ENCODE results near the gene SSC5D.

Gene SSC5D

DNA sequence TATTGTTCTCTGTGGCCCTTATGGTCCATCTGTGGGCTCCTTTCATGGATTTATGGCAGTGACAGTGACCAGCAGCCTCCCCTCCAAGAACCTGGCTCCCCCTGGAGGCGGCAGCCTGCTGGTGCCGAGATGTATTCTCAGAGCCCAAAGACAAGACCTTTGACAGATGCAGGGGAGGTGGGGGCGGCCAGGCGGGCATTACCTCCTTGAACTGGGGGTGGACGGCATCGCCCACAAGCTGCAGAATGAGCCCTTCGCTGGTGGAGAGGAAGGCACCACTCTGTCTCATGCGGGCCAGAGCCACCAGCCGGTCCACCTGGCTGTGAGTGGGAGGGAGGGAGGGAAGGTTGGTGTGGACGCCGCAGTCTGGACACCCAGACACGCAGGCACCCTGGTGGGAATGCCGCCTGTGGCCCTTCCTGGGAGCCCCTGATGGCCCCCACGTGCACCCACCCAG is 33.4 kb upstream of the SSC5D start:
- DNase-seq (ENCODE audit: low spot score) (no peak), FAIRE-seq (no peak)

DNA sequence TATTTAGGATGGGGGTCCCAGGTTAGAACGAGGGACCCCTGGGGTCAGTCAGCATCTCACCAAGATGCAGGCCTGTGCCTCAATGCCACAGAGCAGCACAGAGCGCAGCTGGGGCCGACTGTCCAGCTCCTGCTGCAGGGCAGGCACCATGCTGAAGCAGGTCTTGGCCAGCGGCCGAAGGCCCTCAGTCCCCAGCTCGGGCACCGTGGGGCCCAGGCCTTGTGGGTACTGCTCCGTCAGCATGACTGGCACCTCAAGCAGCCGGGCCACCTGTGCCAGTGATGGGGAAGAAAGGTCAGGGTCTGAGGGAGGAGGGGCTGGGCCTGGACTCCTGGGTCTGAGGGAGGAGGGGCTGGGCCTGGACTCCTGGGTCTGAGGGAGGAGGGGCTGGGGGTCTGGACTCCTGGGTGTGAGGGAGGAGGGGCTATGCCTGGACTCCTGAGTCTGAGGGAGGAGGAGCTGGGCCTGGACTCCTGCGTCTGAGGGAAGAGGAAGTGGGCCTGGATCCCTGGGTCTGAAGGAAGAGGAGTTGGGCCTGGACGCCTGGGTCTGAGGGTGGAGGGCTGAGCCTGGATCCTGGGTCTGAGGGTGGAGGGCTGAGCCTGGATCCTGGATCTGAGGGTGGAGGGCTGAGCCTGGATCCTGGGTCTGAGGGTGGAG is 32.5 kb upstream of the SSC5D start:
- FAIRE-seq (no peak), DNase-seq (ENCODE audit: low spot score) (no peak)

DNA sequence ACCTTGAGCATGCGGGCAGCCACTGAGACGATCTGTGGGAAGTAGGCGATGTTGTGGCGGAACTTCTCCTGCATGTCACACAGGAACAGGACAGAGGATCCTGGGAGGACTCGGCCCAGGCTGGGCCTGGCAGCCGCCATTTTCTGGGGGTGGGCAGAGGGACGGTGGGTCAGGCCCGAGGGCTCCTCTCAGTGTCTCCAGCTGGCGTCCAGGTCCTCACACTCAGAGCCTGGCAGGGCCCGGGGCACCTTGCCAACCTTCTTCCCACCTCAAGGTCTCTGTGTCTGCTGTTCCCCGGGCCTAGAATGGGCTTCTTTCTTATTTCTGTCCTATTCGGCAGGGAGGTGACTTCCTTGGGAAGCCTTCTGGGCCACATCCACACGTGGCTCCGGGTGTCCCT is 31.9 kb upstream of the SSC5D start:
- DNase-seq (ENCODE audit: low spot score) (no peak), FAIRE-seq (no peak)

DNA sequence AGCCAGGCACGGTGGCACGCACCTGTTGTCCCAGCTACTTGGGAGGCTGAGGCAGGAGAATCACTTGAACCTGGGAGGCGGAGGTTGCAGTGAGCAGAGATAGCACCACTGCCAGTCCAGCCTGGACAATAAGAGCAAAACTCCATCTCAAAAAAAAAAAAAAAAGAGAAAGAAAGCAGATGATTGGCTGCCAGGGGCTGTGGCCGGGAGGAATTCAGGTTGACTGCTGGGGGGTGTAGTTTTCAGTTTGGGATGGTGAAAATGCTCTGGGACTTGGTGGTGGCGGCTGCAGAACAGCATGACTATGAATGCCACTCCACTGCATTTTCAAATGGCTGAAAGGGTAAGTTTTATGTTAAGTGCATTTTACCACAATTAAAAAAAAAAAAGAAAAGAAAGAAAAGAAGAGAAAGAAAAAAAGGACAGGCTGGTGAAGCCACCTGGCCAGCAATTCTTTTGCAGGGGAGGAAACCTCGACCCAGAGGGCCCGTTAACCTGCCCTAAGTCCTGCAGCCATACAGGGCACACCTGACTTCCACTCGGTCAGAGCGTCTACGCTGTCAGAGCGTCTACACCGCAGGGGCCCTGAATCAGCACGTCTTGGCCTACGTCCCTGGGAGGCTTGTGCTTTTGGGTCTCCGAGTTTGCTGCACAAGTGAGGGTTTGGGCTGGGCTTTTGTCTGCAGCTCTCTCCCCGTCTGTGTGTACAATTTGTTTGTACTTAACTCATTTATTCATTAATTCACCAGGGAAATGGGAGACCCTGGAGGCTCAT is 30.4 kb upstream of the SSC5D start:
- no peak for DNase-seq (ENCODE audit: low spot score)
- FAIRE-seq, result no peak

DNA sequence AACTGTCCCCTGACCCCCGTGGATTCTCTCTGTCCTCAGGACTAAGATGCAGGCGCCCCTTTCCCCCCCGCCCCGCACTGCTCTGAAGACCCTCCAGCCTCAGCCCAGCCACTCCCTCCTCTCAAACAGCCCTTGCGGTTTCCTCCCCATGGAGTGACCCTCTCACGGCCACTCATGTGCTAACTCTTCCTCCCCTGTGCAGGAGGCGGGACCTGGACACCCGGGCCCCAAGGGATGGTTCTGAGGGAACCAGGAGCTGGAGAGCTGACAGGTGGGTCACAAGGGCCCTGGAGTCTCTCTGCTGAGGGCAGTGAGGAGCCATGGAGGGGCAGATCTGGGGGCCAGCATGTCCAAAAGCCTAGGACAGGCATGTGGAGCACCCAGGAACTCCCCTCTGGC is 28.7 kb upstream of the SSC5D start:
- no peak for DNase-seq (ENCODE audit: low spot score)
- no peak for FAIRE-seq

DNA sequence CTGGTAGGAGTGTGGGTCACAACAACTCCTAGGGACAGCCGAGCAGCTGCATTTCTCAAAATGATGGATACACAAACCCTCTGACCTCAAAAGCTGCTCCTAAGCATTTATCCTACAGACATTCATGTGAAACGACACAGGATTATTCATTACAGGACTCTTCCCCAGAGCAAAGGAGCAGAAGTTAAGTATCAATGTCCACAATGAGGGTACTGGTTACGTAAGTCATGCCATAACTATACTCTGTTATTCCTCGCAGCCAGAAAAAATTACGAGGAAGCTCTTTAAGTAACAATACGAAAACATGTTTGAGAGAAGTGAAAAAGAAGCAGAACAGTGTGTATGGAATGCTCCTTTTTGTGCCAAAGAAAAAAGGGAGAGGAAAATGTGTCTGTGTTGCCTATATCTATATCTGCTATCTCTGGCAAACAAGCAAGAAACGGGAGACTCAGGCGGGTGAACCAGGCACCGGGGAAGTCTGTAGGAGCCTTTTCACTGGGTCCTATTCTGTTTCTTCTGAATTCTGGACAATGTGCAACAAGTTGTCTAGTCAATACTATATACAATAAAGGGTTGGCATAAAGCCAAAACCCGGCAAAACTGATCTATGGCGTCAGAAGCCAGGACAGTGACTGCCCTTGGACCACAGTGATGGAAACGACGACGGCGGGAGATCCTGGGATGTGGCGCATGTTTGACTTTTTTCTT is 28.1 kb upstream of the SSC5D start:
- DNase-seq (ENCODE audit: low spot score) (no peak), FAIRE-seq (no peak)

DNA sequence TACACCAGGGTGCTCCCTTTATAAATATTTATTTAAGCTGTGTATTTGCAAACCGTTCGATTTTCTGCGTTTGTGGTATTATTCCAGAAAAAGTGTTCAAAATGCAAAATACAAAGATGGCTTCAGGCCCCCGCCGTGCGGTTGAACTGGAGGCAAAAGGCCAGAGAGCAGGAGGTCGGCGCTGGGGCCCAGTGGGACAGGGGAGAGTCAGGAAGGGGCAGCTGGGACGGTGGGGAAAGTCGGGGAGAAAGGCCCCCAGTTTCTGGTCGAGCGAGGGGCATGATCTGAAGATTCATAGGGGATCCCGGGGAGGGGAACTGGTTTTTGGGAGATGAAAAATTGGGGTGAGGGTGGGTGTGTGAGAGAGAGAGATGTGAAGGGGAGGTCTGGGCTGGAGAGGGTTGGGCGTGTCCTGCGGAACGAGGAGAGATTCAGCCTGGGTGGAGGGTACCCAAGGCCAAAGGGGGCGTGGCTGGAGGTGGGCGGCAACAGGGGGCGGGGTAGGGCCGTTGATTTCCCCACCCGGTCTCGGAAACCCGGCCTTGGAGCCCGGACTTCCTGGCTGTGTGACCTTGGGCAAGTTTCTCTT is 27.5 kb upstream of the SSC5D start:
- no peak for FAIRE-seq
- no peak for DNase-seq (ENCODE audit: low spot score)

DNA sequence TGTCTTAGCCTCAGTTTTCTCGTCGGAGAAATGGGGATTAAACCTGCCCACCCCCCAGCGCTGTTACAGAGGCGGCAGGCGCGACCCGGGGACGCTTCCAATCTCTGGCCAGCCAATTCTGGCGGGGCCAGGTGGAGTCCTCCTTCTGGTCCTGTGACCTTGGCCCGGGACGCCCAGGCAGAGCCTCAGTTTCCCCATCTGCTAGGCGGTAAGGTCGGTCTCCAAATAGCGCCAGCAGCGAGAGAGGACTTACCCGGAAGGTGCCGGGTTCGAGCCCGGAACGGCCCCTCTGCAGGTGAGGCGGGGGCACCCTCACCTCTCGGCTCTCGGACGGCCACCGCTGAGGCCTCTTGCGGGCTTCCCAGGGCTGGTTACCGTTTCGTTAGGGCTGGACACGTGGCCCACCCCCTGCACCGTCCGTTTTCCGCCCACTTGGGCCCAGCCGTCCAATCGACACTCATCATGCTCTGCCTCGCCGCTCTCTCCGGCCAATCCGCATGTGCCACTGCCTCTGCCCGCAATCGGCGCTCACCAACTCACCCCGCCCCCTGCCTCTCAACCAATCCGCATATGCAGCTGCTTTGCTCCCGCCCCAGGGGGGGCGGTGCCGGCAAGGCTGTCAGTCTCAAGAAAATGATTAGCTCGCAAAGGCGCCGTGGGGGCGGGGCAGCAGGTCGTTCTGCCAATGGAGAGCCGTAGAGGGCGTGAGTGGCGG is 26.8 kb upstream of the SSC5D start, which contains the start of gene ISOC2:
Gene ISOC2, minus strand, starts transcription at position 384 of the 715 bp plus-strand sequence. CDS start 5,156 bp downstream, outside the sequence.
- DNase-seq (ENCODE audit: low spot score) (peak; percentile 96), FAIRE-seq (peak; percentile 91)

DNA sequence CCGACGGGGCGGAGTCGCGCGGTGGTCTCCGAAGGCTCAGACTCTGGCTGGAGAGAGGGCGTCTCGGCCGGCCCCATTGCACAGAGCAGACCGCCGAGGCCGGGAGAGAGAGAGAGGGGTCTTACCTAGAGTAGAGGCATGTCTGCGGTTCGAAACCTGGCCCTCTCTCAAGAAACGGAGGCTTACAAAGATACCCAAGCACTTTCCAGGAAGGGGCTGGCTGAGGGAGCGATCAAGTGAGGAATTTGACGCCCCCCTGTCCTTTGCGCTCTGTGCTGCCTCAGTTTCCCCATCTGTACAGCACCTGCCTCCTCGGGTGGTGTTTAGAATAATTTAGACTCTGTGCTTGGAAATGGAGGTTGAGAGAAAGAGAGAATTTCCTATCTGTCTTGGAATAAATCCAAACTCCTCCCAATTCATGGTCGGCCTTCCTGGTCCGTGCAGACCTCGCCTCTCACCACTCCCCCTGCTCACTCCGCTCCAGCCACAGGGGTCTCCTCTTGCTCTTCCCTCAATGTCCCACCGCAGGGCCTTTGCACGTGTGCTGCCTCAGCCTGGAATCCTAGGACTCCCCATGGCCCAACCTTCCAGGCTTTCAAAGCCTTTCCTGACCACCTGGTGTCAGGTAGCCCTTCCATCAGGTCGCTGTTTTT is 26.1 kb upstream of the SSC5D start:
- FAIRE-seq (no peak), DNase-seq (ENCODE audit: low spot score) (no peak)

DNA sequence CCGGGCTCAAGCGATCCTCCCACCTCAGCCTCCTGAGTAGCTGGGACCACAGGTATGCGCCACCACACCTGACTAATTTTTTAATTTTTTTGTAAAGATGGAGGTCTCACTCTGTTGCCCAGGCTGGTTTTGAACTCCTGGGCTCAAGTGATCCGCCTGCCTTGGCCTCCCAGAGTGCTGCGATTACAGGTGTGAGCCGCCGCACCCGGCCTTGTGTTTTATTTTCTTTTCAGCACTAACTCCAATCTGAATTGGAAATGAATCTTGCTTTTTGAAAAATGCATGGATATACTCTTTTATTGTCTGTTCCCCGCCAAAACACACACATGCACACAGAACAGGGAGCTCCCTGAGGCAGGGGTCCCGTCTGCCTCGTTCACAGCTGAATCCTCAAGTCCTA is 25.5 kb upstream of the SSC5D start:
- DNase-seq (ENCODE audit: low spot score) (no peak), FAIRE-seq (no peak)

DNA sequence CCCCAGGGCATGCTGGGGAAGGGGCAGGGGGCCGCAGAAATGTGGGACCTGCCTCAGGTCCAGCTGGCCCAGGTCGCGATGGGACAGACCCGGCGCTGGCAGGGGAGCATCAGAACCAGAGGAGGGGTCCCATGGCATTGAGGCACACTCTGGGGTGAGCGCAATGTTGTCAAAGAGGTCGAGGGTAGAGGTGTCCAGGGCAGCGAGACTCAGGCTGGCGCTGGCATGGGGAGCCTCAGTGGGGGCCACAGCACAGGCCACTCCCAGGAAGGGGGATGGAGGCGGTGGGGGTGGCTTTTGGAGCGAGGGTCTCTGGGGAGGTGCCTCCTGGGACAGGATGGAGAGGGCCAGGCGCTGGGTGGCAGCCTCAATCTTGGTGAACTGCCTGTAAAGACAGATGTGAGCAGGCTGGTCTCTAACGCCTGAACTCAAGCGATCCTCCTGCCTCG is 24.6 kb upstream of the SSC5D start:
- FAIRE-seq (no peak), DNase-seq (ENCODE audit: low spot score) (no peak)

DNA sequence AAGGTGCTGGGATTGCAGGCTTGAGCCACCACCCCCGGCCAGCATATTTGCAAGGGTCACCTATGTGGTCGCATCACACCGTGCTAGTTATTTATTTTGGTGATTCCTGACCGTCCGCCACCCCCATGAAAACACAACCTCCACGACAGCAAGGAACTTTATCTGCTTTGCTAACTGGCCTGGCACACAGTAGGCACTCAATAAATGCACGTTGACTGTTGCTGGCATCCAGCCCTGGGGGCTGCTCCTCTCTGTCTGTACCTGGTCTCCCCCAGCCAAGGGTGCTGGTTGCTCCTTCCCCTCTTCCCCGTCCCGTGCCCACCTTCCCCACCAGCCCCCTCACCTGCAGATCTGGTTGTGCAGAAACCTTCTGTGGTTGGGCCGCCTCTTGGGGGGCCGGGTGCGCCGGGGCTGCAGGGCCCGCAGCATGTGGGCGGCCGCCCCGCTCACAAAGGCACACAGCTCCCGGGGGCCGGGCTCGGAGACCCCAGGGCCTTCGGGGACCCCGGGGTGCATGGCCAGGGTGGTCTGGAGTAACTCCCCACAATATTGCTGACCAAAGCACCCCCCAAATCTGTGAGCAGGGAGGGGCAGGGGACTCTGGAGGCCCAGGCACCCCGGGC is 24.1 kb upstream of the SSC5D start:
- DNase-seq (ENCODE audit: low spot score) (no peak), FAIRE-seq (no peak)

DNA sequence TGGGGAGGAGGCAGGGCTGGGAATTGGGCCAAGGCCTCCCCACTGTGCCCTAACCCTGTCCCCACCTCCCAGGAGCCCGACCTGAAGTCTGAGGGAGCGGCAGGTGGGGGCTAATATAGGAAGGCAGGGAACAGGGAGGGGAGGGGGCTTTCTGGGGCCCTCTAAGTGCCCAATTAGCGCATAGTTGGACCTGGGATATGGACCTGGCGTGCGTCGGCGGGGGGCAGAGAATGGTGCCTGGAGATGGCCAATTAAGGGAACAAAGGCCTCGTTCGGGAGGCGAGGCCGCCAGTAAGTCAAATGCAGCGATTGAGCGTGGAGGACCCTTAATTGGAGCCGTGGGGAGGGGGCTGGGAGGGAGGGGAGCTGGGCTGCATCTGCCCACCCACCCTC is 23.6 kb upstream of the SSC5D start, which contains the start of gene C19orf85:
Gene C19orf85, minus strand, starts transcription at position 90 of the 393 bp plus-strand sequence. CDS start 197 bp downstream, outside the sequence.
- no peak for FAIRE-seq
- DNase-seq (ENCODE audit: low spot score), result no peak

DNA sequence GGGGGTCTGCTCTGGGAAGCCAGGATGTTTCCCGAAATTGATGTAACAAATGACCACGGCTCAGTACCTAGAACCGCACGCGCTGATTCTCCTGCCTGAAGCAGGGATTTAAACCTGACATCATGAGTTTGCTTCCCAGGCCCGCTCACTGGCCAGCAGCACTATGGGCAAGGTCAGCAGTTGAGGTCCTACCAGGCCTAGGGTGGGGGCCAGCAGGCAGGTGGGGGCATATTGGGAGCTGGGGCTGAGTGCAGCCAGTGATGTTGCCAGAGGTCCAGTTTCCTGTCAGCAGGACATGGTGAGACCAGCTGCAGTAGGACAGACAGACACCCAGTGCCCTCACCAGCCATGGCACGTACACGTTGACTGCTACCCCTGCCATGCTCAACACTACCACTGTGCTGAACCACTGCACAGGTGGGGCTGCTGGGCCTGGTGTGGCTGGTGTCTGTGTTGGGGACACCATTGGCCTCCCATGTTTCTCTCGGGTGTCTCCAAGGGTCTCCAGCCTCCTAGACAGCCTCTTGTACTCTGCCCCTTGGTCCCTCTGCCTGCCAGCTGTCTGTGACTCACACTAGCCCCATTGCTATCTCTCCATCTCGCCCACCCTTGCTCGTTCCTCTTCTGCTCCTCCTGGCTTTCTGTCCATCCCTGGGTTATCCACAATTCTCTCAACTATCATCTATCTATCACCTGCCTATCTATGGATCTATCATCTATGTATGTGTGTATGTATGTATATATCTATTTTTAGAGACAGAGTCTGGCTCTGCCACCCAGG is 22.6 kb upstream of the SSC5D start:
- FAIRE-seq (no peak), DNase-seq (ENCODE audit: low spot score) (no peak)

DNA sequence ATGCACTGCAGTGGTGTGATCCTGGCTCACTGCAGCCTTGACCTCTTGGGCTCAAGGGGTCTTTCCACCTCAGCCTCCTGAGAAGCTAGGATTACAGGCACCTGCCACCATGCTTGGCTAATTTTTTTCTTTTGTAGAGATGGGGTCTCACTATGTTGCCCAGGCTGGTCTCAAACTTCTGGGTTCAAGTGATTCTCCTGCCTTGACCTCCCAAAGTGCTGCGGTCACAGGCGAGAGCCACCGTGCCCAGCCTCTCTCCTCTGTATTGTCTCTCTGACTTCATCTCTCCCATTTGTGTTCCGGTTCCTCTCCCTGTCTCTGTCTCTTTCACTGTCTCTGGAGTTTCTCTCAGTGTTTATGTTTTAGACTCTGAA is 22.0 kb upstream of the SSC5D start:
- FAIRE-seq (no peak), DNase-seq (ENCODE audit: low spot score) (no peak)

DNA sequence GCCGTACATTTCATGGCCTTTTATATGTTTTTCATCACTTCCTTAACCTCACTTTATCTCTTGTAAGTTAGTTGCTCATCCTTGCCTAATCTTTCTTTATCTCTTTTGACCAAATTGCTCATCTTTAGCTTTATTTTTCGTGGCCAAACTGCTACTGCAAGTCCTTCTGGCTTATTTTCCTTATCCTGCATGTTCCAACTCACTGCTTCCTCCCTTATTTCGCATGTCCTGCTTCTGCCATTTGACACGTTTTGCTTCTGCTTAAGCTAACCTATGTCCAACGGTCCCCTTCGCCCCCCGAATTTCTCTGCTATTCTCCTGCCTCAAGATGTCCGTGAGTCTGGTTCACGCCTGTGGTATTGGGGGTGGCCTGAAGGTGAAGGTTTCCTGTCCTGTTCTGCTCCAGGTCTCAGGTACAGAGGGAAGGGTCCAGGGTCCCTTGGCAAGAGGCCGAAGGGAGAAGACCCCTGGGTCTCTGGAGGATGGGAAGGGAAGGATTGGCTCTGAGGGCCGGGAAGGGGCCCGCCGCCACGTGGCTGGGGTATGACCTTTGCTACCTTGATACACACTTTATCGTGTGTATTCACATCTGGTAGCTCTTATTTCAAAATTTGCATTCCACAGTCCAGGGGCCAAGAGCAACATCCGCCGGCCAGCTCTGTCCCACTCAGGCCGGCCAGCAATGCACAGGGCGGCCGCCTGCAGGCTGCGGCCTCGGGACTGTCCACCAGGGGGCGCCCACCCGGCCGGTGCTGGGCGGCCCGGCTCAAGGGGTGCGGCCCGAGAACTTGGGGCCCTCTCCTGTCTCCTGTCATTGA is 20.8 kb upstream of the SSC5D start:
- DNase-seq (ENCODE audit: low spot score) (no peak), FAIRE-seq (no peak)

DNA sequence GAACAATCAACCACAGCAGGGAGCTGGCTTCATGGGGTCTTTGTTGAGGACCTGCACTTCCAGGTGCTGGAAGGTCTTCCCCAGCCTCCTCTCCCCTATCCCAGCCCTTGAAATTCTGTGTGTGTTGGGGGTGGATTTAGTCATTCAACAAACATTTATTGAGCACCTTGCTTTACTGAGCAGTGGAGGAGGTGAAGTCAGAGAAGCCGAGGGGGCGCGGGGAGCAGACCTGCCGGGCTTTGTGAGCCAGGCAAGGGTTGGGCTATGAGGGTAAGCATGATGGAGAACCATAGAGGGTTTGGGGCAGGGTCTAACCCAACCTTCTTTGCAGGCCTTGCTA is 20.2 kb upstream of the SSC5D start:
- DNase-seq (ENCODE audit: low spot score) (no peak), FAIRE-seq (no peak)

DNA sequence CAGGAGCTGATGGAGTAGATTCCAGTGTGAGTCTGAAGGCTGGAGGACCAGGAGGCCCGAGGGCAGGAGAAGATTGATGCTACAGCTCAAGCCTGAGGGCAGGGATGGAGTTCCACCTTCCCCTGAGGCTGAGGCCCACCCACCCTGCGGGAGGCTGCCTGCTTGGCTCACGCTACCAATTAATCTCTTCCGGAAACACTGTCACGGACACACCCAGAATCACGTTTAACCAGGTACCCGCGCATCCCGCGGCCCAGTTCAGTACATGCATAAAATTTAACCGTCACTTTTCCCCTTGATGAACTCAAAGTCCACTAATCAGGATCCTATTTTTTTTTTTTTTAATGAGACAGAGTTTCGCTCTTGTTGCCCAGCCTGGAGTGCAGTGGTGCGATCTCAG is 17.0 kb upstream of the SSC5D start:
- FAIRE-seq, result no peak

DNA sequence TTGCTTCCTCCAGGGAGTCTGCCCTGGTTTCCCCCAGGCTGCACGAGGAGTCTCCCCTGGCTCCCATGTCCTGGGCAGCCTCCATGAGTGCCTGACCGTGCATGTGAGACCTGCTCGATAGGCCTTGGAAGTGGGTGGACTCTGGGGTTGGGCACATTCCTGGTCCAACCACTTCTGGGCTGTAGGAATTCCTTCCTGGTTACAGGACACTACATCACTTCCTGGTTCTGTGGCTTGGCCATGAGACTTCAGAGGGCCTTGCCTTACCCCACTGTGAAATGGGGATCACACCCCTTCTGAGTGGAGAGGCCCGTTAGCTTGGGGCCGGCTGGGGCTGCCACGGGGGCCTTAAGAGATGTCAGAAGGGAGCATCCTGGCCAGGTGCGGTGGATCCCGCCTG is 15.8 kb upstream of the SSC5D start:
- FAIRE-seq (no peak), DNase-seq (ENCODE audit: low spot score) (peak; percentile 83)

More for the DNA sequence above, 17.0 kb upstream of the SSC5D start:
- no peak for DNase-seq (ENCODE audit: low spot score)

Data from RCC 7860 (cell line).